KOPT-K1 (cell line): ENCODE results near the gene LRRC41.
"Not testable (repeated sequence)": the region's sequence is repeated elsewhere in the genome, so short reads cannot be mapped to it uniquely, and the experiment has no call there.

Experiments
- H3K27ac ChIP-seq: fragments of 200-600 bp; sonication (generic); 2 replicates; pipeline ENCODE4 v1.5.1; 2016; ENCODE audit warnings: antibody characterized with exemption, mild to moderate bottlenecking, low read depth, low read length; ENCODE audit not compliant: poor library complexity, severe bottlenecking
- H3K36me3 ChIP-seq: fragments of 200-600 bp; sonication (generic); 2 replicates; pipeline ENCODE4 v1.5.1; 2017; ENCODE audit warnings: antibody characterized with exemption, mild to moderate bottlenecking, low read length, moderate library complexity; ENCODE audit not compliant: insufficient read depth
- H3K9me3 ChIP-seq: fragments of 200-600 bp; sonication (generic); 2 replicates; pipeline ENCODE4 v1.5.1; 2017; ENCODE audit warnings: antibody characterized with exemption, low read length, mild to moderate bottlenecking; ENCODE audit not compliant: insufficient read depth, poor library complexity, severe bottlenecking

The LRRC41 gene

DNA sequence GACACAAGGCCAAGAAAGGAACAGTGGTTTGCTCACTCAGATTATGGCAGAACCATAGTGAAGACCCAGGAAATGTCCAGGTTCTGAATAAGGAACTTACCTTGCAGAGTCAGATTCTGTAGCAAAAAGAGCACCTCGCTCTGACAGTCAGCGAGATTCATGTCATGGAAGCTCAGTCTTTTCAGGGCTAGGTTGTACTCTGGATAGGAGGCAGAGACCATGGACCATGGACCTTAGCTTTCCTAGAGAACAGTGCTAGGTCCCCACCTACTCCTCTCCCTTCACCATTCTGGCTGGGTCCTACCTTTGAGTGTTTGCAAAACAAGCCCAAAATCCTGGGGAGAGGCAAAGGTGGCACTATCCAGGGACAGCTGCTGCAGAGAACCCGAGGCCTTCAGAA, 23.3 kb downstream of the LRRC41 start:
- H3K27ac ChIP-seq: no peak overlapping the region
- H3K9me3 ChIP-seq: no peaks in the 10 kb centered on the region
- H3K36me3 ChIP-seq: peaks cover 100% of the 10 kb centered on the region

DNA sequence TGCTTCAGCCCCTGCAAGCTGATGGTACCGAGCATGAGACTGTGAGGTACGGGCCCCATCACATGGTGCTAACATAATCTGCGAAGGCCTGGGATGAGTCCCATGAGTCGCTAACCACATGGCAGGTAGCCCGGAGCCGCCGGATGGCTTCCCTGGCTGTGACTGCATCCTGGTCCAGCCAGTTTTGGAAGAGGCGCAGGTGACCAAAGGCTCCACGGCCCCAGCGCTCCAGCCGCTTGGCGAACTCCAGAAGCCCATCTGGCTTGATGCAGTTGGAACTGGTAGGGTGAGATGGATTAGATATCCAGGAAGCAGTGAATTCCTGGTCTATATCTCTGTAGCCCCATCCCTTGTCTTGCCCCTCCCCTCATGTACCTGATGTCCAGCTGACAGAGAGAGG, 24.6 kb downstream of the LRRC41 start:
- peaks cover 100% of the 10 kb centered on the region for H3K36me3 ChIP-seq
- H3K27ac ChIP-seq: no peak overlapping the region

DNA sequence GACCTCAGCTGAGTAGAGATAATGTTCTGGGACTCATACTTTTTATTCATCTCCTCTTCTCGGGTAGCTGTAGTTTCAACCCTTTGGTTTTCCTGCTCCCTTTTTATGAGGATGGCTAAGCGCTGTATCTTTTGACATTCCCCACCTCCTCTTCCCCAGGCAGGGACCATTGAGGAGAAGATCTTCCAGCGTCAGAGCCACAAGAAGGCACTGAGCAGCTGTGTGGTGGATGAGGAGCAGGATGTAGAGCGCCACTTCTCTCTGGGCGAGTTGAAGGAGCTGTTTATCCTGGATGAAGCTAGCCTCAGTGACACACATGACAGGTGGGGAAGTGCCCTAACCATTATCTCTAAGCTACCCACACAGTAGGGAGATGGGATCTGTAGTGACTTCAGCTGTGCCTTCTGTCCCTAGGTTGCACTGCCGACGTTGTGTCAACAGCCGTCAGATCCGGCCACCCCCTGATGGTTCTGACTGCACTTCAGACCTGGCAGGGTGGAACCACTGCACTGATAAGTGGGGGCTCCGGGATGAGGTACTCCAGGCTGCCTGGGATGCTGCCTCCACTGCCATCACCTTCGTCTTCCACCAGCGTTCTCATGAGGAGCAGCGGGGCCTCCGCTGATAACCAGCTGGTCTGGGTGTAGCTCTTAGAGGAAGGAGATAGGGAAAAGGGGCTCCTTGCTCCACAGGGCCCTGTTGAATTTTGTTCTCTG, 25.6 kb downstream of the LRRC41 start:
- Histone ChIP-seq H3K36me3 (peaks cover 100% of the 10 kb centered on the region), H3K9me3 (no peaks in the 10 kb centered on the region), H3K27ac (no peak overlapping the region)

More for the DNA sequence above, 24.6 kb downstream of the LRRC41 start:
- no peaks in the 10 kb centered on the region for H3K9me3 ChIP-seq

DNA sequence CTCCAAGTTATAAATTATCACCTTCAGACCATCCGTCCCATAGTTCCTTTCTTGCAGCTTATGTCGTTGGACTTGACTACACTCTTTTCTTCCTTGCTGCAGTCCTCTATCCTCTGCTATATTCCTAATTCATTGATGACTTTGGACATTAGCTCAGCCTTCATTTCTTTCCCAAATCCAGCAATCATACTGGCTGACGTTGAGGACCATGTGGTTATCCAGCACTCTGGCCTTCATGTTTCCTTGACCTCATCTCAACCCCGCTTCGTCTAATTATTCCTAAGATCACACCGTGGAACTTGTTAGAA, 28.4 kb downstream of the LRRC41 start:
- no peaks in the 10 kb centered on the region for H3K9me3 ChIP-seq
- peaks cover 100% of the 10 kb centered on the region for H3K36me3 ChIP-seq
- H3K27ac ChIP-seq: no peak overlapping the region

DNA sequence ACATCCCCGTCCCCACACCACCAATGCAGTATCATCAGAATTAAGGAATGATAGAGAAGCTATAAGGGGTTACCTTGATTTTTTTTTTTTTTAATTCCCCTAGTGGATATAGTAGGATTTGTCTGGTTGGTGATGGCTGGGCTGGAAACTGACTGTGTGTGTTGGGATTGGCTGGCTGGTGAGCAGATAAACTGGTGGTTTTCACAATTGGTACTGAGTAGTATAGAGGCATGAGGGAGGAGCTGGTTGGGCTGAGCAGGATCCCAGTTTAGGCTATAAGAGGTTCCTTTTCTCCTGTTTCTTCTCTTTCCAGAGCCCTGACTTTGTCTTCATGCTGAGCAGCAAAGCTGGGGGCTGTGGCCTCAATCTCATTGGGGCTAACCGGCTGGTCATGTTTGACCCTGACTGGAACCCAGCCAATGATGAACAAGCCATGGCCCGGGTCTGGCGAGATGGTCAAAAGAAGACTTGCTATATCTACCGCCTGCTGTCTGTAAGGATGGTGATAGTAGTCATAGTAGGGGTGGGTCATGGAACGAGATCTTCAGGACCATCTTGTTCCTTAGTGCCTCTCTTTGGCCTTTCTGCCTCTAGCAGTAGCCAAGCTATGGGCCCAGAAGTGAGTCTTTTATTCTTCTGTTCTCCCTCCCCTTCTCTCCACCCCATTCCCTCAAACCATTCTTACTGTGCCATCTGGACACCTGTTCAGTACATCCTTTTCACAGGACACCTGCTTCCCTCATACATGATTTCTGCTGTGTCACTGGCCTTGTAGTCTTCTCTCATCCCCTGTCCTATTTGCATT, 29.0 kb downstream of the LRRC41 start:
- Histone ChIP-seq H3K36me3 (peaks cover 100% of the 10 kb centered on the region), H3K9me3 (no peaks in the 10 kb centered on the region), H3K27ac (no peak overlapping the region)

DNA sequence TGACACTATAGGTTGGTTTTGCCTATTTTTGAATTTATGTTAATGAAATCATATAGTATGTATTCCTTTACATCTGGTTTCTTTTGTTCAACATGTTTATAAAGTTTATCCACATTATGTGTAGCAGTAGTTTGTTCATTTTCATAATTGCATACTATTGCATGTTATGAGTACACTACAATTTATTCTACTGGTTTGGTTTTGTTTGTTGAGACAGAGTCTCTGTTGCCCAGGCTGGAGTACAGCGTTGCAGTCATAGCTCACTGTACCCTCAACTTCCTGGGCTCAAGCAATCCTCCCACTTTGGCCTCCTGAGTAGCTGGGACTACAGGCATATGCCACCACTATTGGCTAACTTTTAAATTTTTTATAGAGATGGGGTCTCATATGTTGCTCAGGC, 34.8 kb downstream of the LRRC41 start:
- H3K27ac ChIP-seq: no peak overlapping the region
- no peaks in the 10 kb centered on the region for H3K9me3 ChIP-seq
- peaks cover 100% of the 10 kb centered on the region for H3K36me3 ChIP-seq

DNA sequence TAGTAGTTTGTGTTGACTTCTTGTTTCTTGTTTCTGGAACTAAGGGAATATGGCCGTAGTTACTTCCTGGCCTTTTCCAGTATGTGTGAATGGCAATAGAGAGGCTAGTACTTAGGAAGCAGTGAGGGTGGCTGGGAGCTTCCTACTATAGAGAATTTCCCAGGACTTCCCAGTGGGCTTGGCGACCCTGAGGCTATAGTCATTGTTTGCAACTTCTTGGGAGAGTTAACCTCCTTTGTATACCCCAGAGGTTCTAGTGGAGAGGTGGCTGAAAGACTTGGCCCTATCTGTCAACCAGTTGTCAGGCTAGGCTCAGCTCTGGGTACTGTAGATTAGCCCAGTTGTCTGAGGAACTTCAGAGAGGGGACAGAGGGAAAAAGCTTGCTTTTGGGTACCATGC, 40.3 kb downstream of the LRRC41 start:
- peaks cover 100% of the 10 kb centered on the region for H3K36me3 ChIP-seq
- H3K27ac ChIP-seq: no peak overlapping the region
- no peaks in the 10 kb centered on the region for H3K9me3 ChIP-seq

DNA sequence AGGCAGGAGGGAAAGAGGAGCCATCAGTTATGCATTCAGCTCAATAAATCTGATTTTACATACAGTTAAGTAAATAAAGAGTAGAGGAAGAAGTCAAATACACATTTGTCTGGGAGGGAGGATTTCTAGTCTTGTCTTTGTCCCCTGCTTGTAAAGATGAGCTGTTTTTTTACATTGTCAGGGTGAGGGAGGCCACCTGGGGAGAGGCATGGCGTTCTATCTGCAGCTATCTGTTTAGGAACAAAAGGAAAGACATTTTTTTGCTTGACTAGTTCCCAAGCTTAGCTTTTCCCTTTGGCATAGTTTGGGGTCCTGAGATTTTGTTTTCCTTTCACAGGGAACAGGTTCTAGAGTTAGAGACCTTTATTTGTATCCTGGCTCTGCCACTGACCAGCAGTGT, 40.9 kb downstream of the LRRC41 start:
- H3K27ac ChIP-seq: no peak overlapping the region
- H3K36me3 ChIP-seq: peaks cover 99% of the 10 kb centered on the region
- H3K9me3 ChIP-seq: no peaks in the 10 kb centered on the region

DNA sequence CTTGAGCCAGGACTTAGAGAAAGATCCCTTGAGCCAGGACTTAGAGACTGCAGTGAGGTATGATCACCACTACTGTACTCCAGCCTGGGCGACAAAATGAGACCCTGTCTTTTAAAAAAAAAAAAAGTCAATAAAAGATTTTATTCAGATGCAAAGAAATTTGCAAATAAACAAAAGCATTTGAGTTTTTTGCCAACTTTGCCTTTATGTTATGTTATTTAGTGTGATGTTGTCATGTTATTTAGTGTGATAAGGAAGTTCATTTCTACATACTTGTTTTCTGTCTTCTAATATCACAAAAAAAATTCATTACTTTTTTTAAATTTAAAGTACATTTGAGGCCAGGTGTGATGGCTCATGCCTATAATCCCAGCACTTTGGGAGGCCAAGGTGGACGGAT, 46.9 kb downstream of the LRRC41 start:
- Histone ChIP-seq H3K36me3 (peaks cover 99% of the 10 kb centered on the region), H3K9me3 (no peaks in the 10 kb centered on the region), H3K27ac (no peak overlapping the region)

DNA sequence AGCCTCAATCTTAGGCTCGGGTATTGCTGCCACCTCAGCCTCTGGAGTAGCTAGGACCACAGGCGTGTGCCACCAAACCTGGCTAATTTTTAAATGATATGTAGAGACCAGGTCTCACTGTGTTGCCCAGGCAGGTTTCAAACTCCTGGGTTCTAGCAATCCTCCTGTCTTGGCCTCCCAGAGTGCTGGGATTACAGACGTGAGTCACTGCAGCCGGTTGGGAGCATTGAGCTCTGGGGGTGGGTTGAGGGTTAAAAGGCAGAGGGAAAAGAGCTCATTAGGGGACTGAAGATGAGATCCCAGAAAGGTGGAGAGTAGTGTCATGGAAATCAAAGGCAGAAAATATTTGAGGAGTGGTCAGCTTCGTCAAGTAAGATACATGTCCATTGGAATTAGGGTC, 48.7 kb downstream of the LRRC41 start:
- no peaks in the 10 kb centered on the region for H3K9me3 ChIP-seq
- H3K27ac ChIP-seq: no peak overlapping the region
- peaks cover 99% of the 10 kb centered on the region for H3K36me3 ChIP-seq

DNA sequence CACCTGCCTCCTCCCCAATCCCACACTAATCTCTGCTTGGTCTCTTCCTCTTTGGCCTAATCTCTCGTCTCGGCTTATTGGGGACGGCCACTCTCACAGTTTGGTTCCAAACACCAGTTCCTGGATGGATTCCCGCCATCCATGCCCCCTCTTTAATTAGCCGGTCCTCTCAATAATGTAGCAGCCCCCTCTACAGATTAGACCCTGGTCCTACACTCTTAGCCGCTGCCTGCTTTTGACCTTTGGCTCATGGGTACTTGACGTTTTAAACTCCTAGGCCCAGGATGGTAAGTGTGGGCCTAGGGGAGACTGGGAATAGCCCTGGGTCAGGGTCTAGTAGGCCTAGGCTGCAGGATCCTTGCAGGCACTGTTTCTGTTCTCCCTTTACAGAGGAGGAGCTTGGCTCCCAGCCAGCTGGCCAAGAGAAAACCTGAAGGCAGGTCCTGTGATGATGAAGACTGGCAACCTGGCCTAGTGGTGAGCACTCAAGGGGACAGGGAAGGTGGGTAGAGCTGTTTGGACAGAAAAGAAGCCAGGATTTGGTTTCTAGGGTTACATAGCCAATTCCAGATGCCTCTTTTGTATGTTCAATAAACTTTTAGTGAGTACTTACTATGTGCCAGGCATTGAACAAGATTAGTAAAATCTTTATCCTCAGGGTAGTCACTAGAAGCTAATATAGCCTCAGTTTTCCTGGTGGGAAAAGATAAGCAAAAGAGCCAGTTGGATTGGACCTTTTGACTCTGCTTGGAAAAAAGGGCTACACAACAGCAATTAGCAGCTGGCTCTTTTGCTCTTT, 55.1 kb downstream of the LRRC41 start:
- Histone ChIP-seq H3K9me3 (no peaks in the 10 kb centered on the region), H3K36me3 (peaks cover 45% of the 10 kb centered on the region), H3K27ac (peak overlapping the region; percentile 86)

DNA sequence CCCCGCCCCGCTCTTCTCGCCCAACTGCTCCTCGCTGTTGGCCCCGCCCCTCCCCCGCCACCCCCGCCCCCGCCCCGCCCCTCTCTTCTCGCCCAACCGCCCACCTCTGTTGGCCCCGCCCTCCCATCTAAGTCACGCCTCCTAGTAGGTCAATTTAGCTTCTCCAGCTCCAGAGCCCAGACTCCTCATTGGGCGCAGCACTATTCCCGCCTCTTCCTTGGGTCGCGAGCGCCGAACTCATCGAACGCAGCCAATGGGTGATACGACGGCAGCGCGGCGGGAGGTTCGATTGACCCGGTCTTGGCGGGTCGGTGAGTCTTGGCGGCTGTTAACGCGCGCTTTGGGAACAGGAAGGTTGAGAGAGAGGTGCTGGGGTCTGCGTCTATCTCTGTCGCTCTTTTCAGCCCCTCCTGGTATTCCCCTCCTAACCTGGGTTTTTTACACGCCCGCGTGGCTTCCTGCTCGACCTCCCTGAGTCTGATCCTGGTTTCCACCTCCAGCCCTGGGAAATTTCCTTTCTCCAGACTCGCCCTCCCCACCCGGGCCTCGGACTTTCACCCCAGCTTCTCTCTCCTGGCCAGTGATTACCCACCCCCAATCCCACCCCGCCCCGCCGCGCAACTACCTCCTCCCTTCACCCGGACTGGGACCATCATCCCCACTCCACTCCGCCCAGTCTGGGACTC, 55.8 kb downstream of the LRRC41 start, which contains the start of gene RAD54L:
TSS of gene RAD54L (plus strand) at position 328 of the 686 bp plus-strand sequence. CDS start 643 bp downstream, outside the sequence.
- peak within 1 kb of the TSS; percentile 88 for H3K27ac ChIP-seq
- H3K36me3 ChIP-seq: peaks cover 37% of the 10 kb centered on the region

DNA sequence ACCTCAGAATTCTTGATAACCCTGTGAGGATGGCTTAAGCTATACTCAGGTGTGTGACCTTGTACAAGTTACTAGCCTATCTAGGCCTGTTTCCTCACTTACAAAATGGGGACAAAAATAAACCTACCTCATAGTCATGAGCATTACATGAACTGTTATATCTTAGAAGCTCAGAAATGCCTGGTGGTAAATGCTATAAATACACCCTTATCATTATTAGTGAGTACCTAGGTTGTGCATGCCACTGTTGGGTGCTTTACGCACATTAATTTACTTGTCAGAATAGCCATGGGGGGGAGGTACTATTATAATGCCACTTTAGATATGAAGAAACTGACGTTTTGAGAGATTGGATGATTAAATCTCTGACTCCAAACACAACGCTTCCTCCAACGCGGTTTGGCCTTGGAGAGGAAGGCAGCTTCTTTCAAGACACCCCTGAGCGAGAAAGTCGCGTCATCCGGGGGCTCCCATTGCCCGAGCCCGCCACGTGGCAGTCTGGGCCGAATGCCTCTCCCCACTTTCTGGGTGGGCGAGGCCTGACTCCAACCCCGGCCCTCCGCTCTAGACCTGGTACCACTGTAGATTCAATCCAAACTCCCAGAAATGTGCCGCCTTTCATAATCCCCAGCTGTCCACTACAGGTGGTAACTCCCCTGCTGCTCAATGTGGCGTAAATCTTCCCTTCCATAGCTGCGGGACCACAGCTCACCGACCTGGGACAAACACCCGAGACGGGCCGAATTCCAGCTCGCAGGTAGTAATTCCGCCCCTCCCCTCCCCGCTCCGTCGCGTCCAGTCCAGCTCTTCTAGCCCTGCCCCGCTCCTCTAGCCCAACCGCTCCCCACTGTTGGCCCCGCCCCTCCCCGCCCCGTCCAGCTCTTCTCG, 56.6 kb downstream of the LRRC41 start:
- Histone ChIP-seq H3K9me3 (no peaks in the 10 kb centered on the region), H3K36me3 (peaks cover 29% of the 10 kb centered on the region), H3K27ac (peak overlapping the region; percentile 88)

More for the DNA sequence above, 55.8 kb downstream of the LRRC41 start, which contains the start of gene RAD54L:
- no peaks in the 10 kb centered on the region for H3K9me3 ChIP-seq

DNA sequence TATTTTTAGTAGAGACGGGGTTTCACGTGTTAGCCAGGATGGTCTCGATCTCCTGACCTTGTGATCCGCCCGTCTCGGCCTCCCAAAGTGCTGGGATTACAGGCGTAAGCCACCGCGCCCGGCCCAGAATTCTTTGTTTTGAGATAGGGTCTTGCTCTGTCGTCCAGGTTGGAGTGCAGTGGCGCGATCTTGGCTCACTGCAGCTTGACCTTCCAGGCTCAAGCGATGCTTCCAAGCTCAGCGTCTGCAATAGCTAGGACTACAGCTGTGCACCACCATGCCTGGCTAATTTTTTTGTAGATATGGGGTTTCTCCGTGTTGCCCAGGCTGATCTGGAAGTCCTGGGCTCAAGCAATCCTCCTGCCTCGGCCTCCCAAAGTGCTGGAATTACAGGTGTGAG, 57.3 kb downstream of the LRRC41 start:
- H3K9me3 ChIP-seq: not testable (repeated sequence)
- Histone ChIP-seq H3K36me3 (peaks cover 23% of the 10 kb centered on the region), H3K27ac (peak overlapping the region; percentile 88)
